SK-N-MC (cell line): Measurements from ENCODE around the gene CDYL.

Source experiments
- EZH2 ChIP-seq: fragments of 200-600 bp; sonication (generic); IDR thresholded peaks from one replicate; pipeline ENCODE4 v1.6.1; 2017; ENCODE audit warnings: antibody characterized with exemption
- FOXP2 ChIP-seq: optimal IDR thresholded peaks from 2 replicates; pipeline ENCODE3; 2011; ENCODE audit warnings: mild to moderate bottlenecking, moderate library complexity; ENCODE audit not compliant: insufficient read depth; ENCODE audit errors: extremely low read length, control extremely low read depth
- POLR2AphosphoS5 ChIP-seq: IDR thresholded peaks from 2 replicates; pipeline ENCODE4 v1.6.1; 2012; ENCODE audit warnings: mild to moderate bottlenecking, low read depth, low read length, borderline replicate concordance

GRCh38 chr6:4800662-4801061, 24.5 kb downstream of the CDYL start:
- no peak for TF ChIP-seq POLR2AphosphoS5
- TF ChIP-seq EZH2, result no peak
- no peak for TF ChIP-seq FOXP2
